GM19023 (cell line): ENCODE data around the gene RNASEH2A.
A peak's percentile ranks its signal among the peaks of the same experiment; 100 is the strongest.
"Not testable (repeated sequence)": the region's sequence is repeated elsewhere in the genome, so short reads cannot be mapped to it uniquely, and the experiment has no call there.

ENCODE experiments used
- ATAC-seq: cut with Tn5 transposase; IDR thresholded peaks from one replicate; pipeline ENCODE4 v1.9.1; 2021; ENCODE audit warnings: mild to moderate bottlenecking, moderate library complexity; ENCODE audit not compliant: unreplicated experiment

The RNASEH2A gene

GRCh38 chr19:12793290-12794195 is 12.8 kb upstream of the RNASEH2A start:
- peak; percentile 31 for ATAC-seq

DNA sequence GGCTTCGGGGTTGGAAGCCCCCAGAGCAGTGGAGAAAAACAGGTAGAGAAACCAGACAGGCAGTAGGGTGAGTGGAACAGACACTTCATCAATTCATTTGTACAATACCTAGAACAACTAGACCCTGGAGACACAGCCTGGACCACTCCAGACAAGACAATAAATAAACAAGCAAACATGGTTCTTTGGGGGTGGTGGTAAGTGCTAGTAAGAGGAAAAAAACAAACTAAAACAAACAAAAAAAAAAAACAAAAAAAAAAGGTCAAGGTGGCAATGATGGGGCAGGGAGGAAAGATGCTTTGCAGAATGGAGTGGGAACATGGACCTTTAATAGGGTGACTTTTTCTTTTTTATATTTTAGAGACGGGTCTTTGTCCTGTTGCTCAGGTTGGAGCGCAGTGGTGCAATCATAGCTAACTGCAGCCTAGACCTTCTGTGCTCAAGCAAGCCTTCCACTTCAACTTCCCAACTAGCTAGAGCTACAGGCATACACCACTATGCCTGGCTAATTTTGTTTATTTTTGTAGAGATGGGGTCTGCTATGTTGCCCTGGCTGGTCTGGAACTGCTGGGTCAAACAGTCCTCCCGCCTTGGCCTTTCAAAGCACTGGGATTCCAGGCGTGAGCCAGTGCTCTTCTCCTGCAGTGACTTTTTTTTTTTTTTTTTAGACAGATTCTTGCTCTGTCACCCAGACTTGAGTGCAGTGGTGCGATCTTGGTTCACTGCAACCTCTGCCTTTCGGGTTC is 12.0 kb upstream of the RNASEH2A start:
- no peak for ATAC-seq

GRCh38 chr19:12794971-12795381 is 11.4 kb upstream of the RNASEH2A start:
- no peak for ATAC-seq

- no peak for ATAC-seq
Measured at GRCh38 chr19:12796146-12797071, 10.0 kb upstream of the RNASEH2A start.

GRCh38 chr19:12797141-12797587 is 9.2 kb upstream of the RNASEH2A start:
- no peak for ATAC-seq

DNA sequence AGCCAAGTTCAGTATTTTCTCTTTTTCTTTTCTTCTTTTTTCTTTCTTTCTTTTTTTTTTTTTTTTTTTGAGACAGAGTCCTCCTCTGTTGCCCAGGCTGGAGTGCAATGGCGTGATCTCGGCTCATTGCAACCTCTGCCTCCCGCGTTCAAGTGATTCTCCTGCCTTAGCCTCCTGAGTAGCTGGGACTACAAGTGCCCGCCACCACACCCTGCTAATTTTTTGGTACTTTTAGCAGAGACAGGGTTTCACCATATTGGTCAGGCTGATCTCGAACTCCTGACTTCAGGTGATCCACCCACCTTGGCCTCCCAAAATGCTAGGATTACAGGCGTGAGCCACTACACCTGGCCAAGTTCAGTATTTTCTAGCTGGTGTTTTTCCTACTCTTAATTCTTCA is 8.8 kb upstream of the RNASEH2A start:
- ATAC-seq, result not testable (repeated sequence)

DNA sequence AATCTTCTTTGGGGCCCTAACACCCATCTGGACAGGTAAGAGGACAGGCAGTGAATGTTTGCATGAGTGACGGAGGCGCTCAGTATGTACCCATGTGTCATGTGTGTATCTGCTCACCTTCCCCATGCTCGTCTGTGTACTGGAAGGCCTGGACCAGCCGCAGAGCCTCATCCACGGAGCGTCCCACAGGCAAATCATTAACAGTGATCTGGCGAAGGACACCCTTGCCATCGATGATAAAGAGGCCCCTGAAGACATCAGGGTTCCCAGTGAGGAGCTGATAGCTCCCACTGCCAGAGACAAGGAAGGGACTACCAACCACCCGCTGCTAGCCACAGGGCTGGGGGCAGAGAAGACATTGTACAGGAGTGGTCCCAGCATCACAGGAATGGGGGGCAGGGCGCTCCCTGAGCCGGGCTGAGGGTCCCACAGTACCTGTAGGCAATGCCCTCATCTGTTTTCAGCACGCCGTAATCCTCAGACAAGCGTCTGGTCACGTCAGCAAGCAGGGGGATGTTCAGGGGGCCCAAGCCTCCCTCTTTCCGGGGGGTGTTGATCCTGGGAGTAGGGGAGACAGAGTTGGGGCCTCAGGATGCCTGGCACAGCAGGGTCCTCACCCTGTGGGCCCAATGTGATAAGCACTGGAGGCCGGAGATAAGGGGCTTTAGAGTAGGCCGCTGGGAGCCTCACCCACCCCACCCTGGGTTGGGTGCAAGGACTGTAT is 6.5 kb upstream of the RNASEH2A start:
- no peak for ATAC-seq

GRCh38 chr19:12800466-12800770 is 6.0 kb upstream of the RNASEH2A start:
- ATAC-seq, result no peak

DNA sequence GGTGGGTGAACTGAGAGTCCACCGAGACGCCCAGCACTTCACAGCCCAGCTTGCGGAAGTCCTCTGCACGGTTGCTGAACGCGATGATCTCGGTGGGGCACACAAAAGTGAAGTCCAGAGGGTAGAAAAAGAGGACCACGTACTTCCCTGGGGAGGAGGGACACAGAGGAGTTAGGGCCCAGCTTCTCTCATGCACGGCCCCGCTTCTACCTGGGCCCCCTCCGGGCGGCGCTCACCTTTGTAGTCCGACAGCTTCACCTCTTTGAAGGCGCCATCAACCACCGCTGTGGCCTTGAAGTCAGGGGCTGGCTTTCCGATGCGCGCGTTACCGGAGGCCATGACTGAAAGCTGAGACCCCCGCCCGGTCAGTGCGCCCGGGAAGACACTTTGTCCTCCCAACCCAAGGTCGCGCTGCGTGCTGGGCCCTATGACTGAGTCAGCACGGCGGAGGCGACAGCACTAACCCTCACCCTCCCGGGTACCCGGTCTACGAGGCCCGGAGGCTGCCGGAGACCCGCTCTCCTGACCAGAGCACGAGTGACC is 5.4 kb upstream of the RNASEH2A start:
- ATAC-seq, result no peak

- ATAC-seq, result no peak
Measured at GRCh38 chr19:12801466-12802266, 4.7 kb upstream of the RNASEH2A start, which contains the start of the genes PRDX2 and THSD8. TSS of gene PRDX2 (minus strand) at chr19:12801800. CDS start at chr19:12801261, 539 bp downstream. TSS of gene THSD8 (plus strand) at chr19:12802069. CDS start at chr19:12802072, 3 bp downstream.

GRCh38 chr19:12802267-12803106 is 3.9 kb upstream of the RNASEH2A start:
- ATAC-seq, result no peak

GRCh38 chr19:12804051-12804450 is 2.3 kb upstream of the RNASEH2A start:
- ATAC-seq, result no peak

DNA sequence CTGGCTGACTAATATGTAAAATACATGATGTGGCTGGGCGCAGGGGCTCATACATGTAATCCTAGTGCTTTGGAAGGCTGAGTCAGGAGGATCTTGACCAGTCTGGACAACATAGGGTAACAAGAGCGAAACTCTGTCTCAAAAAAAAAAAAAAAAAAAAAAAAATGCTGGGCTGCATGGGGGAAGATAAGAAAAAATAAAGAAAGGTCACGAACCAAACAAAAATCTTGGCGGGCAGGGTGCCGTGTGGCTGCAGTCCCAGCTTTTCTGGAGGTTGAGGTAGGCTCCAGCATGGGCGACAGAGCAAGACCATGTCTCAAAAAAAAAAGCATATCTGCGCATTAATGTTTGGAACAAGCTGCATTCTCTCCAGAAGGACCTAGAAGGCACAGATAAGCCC is 8.7 kb downstream of the RNASEH2A start:
- ATAC-seq, result no peak

DNA sequence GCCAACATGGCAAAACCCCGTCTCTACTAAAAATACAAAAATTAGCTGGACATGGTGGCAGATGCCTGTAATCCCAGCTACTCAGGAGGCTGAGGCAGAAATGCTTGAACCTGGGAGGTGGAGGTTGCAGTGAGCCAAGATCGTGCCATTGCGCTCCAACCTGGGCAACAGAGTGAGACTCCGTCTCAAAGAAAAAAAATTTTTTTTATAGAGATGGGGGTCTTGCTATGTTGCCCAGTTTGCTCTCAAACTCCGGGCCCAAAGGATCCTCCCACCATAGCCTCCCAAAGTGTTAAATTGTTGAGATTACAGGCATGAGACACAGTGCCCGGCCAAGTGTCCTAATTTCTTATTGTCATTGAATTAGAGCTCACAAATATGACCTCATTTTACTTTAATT is 10.8 kb downstream of the RNASEH2A start:
- not testable (repeated sequence) for ATAC-seq

GRCh38 chr19:12817810-12818209 is 11.4 kb downstream of the RNASEH2A start:
- ATAC-seq, result not testable (repeated sequence)

GRCh38 chr19:12821761-12822160 is 15.4 kb downstream of the RNASEH2A start:
- ATAC-seq, result no peak

DNA sequence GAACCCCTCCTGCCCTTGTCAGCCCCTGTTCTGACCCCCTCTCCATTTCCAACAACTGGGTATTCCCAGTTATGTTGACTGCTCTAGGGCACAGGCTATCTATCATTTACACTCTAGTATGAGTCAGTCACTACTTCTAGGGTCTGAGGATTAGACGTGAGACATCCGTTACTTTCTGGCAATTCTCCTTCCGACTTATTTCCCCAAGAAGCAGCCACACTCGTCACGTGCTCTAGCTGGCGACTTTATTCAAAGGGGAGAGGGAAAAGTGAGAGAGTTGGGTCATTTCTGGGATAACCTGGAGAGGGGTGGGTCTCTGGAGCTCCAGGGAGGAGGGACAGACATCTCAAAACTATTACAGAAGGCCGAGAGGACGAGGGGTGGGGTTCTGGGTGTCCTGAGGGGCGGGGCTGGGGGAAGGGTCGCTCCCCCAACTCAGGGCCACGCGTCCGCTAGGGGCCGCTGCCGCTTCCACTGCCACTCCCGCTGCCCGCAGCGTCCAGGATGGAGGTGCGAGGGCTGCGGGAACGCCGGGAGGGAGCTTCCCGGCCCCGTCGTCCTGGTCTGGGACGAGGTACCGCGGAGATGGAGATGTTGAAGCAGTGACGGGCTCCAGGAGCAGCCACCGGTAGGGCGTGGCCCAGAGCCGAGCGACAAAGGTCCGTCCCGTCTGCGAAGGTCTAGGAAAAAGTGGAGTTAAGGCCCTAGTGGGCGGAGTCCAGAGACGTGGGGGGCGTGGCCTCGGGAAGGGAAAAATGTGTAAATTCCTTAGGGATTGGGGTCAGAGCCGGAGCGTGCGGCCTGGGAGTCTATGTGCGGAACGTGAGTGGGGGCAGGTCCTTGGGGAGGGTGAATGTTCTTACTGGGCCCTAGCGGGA is 19.1 kb downstream of the RNASEH2A start:
- no peak for ATAC-seq
